Amygdala (tissue), 56 donors: ENCODE measurements around the gene TMEM178A.

Source experiments
- DNase-seq, 56 donors: peaks; one replicate each; lab custom pipeline; 2025; lab: John Stamatoyannopoulos, UW

The TMEM178A gene

DNA sequence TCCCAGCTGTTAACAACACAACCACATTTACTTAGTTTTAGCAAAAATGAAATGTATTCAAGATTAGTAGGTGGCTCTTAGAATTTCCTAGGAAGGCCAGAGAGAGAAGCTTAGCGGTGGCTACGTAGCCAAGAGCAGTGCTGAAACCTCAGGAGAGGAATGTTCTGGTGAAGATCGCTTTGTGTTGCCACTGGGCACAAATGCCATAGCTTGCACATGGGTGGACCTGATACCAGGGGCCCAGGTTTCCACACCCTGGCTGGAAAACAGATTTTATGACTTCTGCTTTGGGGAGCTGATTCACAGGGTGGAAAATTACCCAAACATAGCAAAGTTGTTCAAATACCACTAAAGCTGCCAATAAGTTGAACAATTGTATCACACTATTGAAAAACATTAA is 69.9 kb downstream of the TMEM178A start:
- no peak for DNase-seq

DNA sequence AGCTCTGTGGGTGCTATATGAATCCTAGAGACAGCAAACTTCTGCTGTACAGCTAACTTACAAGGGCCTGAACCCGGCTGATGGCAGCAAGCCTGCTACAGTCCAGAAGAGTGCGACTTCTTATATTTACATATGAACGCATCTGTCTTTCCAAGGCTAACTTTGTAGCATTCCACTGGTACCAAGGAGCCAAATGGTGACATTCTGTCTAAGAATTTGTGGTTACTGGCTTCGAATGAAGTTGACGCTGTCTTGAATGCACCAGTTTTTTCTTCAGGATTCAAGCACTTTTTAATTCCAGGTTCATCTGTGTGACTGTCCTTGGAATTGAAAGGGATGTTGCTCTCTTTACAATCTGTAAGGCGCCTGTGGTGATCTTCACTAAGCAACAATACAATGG is 70.9 kb downstream of the TMEM178A start:
- DNase-seq = no peak

DNA sequence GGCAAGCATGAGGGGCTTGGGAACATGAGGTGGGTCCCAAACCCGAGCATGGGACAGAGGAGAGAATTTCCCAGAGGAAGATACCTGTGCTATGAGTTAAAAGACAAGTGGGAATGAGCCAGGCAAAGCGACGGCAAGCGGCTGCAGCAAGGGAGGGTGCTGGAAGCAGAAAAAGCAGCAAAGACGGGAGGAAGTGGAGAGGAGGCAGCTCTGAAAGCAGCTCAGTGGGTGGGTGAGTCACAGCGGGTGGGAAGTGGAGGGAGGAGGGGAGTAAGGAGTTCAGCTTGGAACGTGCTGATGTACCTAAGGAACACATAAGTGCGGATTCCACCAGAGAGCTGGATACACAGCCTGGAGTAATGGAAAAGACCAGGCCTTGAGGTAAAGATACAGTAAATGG is 71.9 kb downstream of the TMEM178A start:
- peak in 25 of 56 donors; percentile 4 to 66 (median 25) for DNase-seq

DNA sequence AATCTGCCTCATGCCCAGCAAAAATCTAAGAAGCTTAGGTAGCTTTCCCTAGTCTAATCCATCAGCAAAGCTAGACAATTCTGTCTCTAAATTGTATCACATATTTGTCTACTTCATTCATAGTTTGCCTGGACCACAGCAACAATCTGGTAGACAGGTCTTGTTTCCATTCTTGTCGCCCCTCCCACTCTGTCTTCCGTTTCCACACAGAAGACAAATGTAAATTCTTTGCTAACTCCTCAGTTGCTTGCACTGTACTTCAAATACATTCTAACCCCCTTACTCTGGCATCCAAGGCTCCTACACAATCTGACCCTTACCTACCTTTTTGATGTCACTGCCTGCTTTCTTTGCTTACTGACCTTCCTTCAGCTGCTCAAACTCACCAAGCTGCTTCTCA is 73.2 kb downstream of the TMEM178A start:
- DNase-seq = no peak

DNA sequence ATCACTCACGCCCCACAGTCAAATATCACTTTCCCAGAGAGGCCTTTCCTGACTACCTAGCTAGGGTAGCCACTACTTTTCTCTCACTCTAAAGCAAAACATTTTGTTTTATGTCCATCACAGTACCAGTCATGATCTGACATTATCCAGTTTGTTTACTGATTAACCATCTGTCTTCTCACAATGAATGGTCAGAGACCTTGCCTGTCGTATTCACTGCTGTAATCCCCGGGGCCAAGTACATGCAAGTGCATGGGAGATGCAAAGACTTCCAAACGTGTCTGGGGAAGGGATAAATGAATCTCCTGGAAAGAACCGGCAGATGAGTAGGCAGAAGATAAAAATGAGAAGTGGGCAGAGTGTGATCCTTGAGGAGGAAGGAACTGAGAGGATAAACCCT is 73.7 kb downstream of the TMEM178A start:
- no peak for DNase-seq

GRCh38 chr2:39741871-39742270 is 76.2 kb downstream of the TMEM178A start:
- DNase-seq = no peak

DNA sequence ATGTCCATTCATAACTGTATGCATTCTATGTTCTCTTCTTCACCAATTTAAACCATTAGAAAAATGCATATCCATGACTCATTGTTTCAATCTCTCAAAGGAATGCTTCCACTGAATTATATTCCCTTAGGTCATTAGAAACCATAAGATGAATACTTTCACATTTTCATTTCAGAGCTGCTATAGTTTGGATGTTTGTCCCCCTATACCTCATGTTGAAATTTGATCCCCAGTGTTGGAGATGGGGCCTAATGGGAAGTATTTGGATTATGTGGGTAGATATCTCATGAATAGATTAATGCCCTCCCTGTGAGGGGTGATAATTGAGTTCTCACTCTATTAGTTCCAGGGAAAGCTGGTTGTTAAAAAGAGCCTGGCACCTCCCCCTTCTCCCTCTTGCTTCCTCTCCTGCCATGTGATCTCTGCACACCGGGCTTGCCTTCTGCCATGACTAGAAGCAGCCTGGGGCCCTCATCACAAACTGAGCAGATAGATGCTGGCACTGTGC is 77.6 kb downstream of the TMEM178A start:
- DNase-seq = no peak

DNA sequence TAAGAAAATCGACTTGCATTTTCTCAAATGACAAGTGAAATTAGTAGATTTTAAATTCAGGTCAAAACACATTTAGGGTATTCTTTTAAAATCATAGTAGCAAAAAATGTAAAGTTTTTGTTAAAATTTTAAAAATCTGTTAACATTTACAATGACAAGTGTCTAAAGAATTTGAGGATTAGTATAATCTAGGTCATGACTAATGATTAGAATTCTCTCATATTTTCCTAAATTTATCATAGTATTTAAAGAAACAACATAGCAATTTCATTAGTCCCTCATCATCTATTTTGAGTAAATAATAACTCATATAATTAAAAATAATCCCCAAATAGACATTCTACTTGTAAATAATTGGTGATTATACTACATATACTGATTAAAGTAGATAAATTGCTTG is 89.7 kb downstream of the TMEM178A start:
- no peak for DNase-seq

GRCh38 chr2:39757156-39757555 is 91.4 kb downstream of the TMEM178A start:
- DNase-seq = no peak

DNA sequence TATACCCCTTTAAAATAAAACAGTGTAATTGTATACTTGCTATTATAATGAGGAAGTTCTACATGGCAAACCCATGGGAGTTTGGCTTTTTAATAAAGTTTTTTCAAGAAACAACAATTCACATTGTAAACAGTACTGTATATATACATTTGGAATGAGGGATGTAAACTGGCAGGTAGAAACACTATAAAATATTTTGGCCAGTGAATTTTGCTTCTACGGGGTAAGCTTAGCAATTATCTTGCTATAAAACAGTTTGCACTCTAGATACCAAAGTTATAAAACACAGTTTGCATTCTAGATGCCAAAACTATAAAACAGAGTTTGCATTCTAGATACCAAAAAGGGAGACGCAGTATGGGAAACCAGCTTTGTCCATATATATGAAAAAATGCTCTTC is 96.7 kb downstream of the TMEM178A start:
- DNase-seq = no peak
